Measurements from ENCODE around the gene SIGLEC10. TPM values are rescaled to one million over a fixed set of nuclear protein-coding genes. Genes with fewer than 3 reads are reported as not detected.

SIGLEC10 gene
- total RNA-seq, 1 donor from 2014 or later, result not detected

DNA sequence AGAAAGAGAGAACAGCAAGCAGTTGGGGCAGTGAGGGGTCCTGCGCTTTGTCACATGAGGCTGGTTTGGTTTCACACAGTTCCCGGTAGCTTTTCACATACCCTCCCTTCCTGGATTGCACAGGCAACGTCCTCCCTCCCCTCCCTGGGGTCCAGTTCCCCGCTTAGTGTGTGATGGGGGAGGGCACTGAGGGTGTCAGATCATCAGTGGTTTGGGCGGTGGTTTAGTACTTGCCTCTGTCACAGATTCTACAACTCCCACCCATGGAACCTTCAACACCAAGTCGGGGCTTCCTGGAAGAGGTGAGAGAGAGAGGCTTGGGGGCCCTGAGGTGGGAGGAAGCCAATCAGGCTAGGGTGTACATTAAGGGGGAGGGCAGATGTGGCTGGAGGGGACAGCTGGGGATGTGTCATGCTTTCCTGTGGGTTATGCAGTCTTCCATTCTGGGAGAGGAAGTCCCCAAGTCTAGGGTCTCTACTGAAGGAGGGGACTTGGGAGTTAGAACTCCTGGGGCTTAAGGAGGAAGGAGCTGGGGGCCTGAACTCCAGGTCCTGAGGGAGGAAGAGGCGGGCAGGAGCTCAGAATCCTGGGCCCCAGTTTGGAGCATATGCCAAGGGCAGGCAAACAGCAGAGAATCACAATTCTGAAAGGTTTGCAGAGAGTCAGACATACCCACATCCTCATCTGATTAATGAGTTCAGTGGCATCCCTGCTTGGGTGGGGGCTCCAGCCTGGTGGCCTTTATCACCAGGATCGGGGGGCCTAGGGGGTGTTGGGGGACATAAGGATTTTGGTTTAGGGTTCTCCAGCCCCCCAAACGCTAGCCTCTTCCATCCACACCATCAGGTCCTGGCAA, 44.6 kb downstream of the SIGLEC10 start, which contains the start of gene NKG7:
TSS of gene NKG7 (minus strand) at position 6 of the 856 bp plus-strand sequence. CDS start 119 bp downstream, outside the sequence.
- H3K27me3 Mint-ChIP-seq (ENCODE audit: low read depth), result no peaks in the 10 kb centered on the region

DNA sequence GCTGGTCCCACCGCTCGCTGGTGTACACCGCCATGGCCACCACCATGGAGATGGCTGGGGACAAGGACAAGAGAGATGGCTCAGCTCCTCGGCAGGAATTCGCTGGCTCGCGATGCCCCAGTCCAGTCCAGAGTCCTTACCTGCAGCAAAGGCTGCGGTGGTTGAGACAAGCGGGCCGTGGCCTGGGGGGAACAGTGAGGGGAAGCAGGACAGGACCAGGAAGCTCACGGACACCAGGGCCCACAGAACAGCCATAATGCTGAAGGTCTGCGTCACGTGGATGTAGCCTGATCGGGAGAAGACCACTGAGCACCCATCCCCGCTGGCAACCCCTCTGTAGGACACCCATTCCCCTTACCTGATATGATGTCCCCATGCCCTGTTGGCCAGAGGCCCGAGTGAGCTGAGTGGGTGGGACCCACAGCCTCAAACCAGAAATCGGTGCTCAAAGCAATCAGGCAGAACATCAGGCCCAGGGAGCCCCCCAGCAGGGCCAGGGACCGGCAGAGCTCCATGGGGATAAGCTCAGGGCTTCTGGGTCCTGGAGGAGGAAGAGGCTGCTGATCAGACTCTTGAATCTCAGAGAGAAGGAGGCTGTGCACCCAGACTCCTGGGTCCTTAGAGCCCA, 45.3 kb downstream of the SIGLEC10 start:
- Mint-ChIP-seq H3K27me3 (ENCODE audit: low read depth) (no peaks in the 10 kb centered on the region), H3K36me3 (ENCODE audit: low read depth) (no peaks in the 10 kb centered on the region), H3K4me3 (no peak overlapping the region), H3K9me3 (no peaks in the 10 kb centered on the region), H3K4me1 (peaks cover 11% of the 10 kb centered on the region), H3K27ac (ENCODE audit: unreplicated experiment) (no peak overlapping the region)
- DNase-seq (ENCODE audit: low read depth, low spot score), result no peak
- TF ChIP-seq, protein P1, sequence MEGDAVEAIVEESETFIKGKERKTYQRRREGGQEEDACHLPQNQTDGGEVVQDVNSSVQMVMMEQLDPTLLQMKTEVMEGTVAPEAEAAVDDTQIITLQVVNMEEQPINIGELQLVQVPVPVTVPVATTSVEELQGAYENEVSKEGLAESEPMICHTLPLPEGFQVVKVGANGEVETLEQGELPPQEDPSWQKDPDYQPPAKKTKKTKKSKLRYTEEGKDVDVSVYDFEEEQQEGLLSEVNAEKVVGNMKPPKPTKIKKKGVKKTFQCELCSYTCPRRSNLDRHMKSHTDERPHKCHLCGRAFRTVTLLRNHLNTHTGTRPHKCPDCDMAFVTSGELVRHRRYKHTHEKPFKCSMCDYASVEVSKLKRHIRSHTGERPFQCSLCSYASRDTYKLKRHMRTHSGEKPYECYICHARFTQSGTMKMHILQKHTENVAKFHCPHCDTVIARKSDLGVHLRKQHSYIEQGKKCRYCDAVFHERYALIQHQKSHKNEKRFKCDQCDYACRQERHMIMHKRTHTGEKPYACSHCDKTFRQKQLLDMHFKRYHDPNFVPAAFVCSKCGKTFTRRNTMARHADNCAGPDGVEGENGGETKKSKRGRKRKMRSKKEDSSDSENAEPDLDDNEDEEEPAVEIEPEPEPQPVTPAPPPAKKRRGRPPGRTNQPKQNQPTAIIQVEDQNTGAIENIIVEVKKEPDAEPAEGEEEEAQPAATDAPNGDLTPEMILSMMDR (conservative IDR thresholded peaks at IDR 0.05), result no peak

More for the DNA sequence above, 44.6 kb downstream of the SIGLEC10 start, which contains the start of gene NKG7:
- H3K4me3 Mint-ChIP-seq, result no peak within 1 kb of the TSS
- H3K4me1 Mint-ChIP-seq, result peaks cover 4% of the 10 kb centered on the region
- no peak for DNase-seq (ENCODE audit: low read depth, low spot score)
- no peaks in the 10 kb centered on the region for H3K36me3 Mint-ChIP-seq (ENCODE audit: low read depth)
- no peaks in the 10 kb centered on the region for H3K9me3 Mint-ChIP-seq
- TF ChIP-seq, protein P1 (conservative IDR thresholded peaks at IDR 0.05), result no peak
- no peak within 1 kb of the TSS for H3K27ac Mint-ChIP-seq (ENCODE audit: unreplicated experiment)

GRCh38 chr19:51371186-51371690, 46.2 kb downstream of the SIGLEC10 start:
- peak overlapping the region; percentile 79 for H3K4me3 Mint-ChIP-seq
- no peaks in the 10 kb centered on the region for H3K27me3 Mint-ChIP-seq (ENCODE audit: low read depth)
- no peak overlapping the region for H3K27ac Mint-ChIP-seq (ENCODE audit: unreplicated experiment)
- no peak for DNase-seq (ENCODE audit: low read depth, low spot score)
- no peaks in the 10 kb centered on the region for H3K9me3 Mint-ChIP-seq
- TF ChIP-seq, protein P1 (conservative IDR thresholded peaks at IDR 0.05), result no peak
- H3K36me3 Mint-ChIP-seq (ENCODE audit: low read depth), result no peaks in the 10 kb centered on the region
- peaks cover 19% of the 10 kb centered on the region for H3K4me1 Mint-ChIP-seq

DNA sequence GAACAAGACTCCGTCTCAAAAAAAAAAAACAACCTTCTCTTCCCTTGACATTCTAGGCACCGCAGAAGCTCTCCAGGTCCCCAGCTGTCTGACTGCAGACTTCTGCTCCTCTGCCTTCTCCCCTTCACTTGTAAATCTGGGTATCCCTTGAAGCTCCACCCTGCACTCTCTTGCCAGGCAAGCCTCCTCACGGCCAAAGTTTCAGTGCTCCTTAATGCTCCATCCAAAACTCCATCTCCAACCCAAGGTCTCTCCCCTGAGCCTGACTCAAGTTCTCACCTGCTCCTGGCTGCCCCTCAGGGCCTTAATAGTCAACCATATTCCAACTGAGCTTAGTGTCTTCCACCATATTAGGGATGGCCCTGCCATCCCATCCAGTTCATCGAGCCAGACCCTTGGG, 47.2 kb downstream of the SIGLEC10 start:
- Mint-ChIP-seq H3K27ac (ENCODE audit: unreplicated experiment) (no peak overlapping the region), H3K4me1 (peaks cover 29% of the 10 kb centered on the region), H3K27me3 (ENCODE audit: low read depth) (no peaks in the 10 kb centered on the region), H3K4me3 (peak overlapping the region; percentile 79), H3K36me3 (ENCODE audit: low read depth) (no peaks in the 10 kb centered on the region), H3K9me3 (no peaks in the 10 kb centered on the region)
- DNase-seq (ENCODE audit: low read depth, low spot score), result no peak
- TF ChIP-seq, protein P1 (conservative IDR thresholded peaks at IDR 0.05), result no peak

GRCh38 chr19:51368366-51369282, 48.8 kb downstream of the SIGLEC10 start, which contains the start of gene CLDND2:
Gene CLDND2, minus strand, starts transcription at chr19:51369003. Its CDS starts 426 bp downstream, at chr19:51368577.
- Mint-ChIP-seq H3K27me3 (ENCODE audit: low read depth) (no peaks in the 10 kb centered on the region), H3K4me1 (peaks cover 41% of the 10 kb centered on the region), H3K27ac (ENCODE audit: unreplicated experiment) (peak within 1 kb of the TSS; percentile 98), H3K4me3 (peak within 1 kb of the TSS; percentile 99), H3K36me3 (ENCODE audit: low read depth) (no peaks in the 10 kb centered on the region), H3K9me3 (no peaks in the 10 kb centered on the region)
- no peak for DNase-seq (ENCODE audit: low read depth, low spot score)
- TF ChIP-seq, protein P1 (conservative IDR thresholded peaks at IDR 0.05), result no peak
